A673 (cell line): ENCODE measurements around the gene AP2A1.

ENCODE experiments used
- EZH2 ChIP-seq: fragments of 200-600 bp; sonication (generic); IDR thresholded peaks from 2 replicates; pipeline ENCODE4 v1.6.1; 2017; ENCODE audit warnings: borderline replicate concordance, low read depth, mild to moderate bottlenecking, mixed read lengths, antibody characterized with exemption, low read length; ENCODE audit not compliant: poor library complexity, severe bottlenecking
- TF ChIP-seq, protein P1 (sequence below): fragments of 300-800, 200-600 bp; sonication (generic); conservative IDR thresholded peaks from 2 replicates; pipeline ENCODE4 v1.5.1; 2017; ENCODE audit warnings: low read depth, mild to moderate bottlenecking, antibody characterized with exemption, low read length, moderate library complexity, mixed read lengths

DNA sequence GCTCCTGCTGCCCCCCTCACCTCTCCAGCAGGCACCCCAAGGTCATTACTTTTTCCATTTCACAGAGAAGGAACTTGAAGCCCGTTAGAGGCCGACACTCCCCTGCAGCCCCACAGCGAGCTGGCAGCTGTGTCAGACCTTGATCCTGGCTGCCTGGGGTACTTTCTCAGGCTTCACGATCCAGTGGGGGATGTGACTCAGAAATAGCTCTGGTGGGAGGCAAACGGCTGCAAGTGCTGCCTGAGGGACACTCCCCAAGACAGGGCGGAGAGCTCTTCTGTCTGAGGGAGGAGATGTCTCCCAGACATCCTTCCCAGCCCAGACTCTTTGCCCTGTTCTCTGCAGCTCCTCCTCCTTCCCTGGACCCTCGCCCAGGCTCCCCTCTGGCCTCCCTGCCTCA, 8.5 kb upstream of the AP2A1 start:
- TF ChIP-seq, protein P1, sequence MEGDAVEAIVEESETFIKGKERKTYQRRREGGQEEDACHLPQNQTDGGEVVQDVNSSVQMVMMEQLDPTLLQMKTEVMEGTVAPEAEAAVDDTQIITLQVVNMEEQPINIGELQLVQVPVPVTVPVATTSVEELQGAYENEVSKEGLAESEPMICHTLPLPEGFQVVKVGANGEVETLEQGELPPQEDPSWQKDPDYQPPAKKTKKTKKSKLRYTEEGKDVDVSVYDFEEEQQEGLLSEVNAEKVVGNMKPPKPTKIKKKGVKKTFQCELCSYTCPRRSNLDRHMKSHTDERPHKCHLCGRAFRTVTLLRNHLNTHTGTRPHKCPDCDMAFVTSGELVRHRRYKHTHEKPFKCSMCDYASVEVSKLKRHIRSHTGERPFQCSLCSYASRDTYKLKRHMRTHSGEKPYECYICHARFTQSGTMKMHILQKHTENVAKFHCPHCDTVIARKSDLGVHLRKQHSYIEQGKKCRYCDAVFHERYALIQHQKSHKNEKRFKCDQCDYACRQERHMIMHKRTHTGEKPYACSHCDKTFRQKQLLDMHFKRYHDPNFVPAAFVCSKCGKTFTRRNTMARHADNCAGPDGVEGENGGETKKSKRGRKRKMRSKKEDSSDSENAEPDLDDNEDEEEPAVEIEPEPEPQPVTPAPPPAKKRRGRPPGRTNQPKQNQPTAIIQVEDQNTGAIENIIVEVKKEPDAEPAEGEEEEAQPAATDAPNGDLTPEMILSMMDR = no peak
- TF ChIP-seq EZH2 = no peak
